Measurements from ENCODE around the gene CCDC92. TPM values are rescaled to one million over a fixed set of nuclear protein-coding genes. Genes with fewer than 3 reads are reported as not detected.

CCDC92 gene
- total and polyA plus RNA-seq, 2 of the 13 experiments (the other 11 are each of a cell fraction or from before 2014, with no cell fraction given) = 5.4 to 14.7 TPM

GRCh38 chr12:123972457-123973401 is at the start of gene CCDC92, which contains the start of gene ZNF664 (continued):
- TF ChIP-seq DMTF1 (CRISPR knock-in tag; IDR thresholded peaks at IDR 0.05) (no peak), PATZ1 (CRISPR knock-in tag; IDR thresholded peaks at IDR 0.05) (peak; percentile 50), ZNF564 (CRISPR knock-in tag; IDR thresholded peaks at IDR 0.05) (no peak), BATF2 (CRISPR knock-in tag; IDR thresholded peaks at IDR 0.05) (no peak), ZNF574 (CRISPR knock-in tag; IDR thresholded peaks at IDR 0.05) (peak; percentile 63), ELF1 (CRISPR knock-in tag; IDR thresholded peaks at IDR 0.05) (no peak), ZNF605 (CRISPR knock-in tag; IDR thresholded peaks at IDR 0.05) (no peak), ZC3H4 (CRISPR knock-in tag; IDR thresholded peaks at IDR 0.05; ENCODE audit: borderline replicate concordance) (no peak), MYC (CRISPR knock-in tag; IDR thresholded peaks at IDR 0.05; ENCODE audit: borderline replicate concordance) (peak; percentile 59; the same call in 1 of the 2 replicates), ZNF292 (CRISPR knock-in tag; IDR thresholded peaks at IDR 0.05; ENCODE audit: borderline replicate concordance, low read depth) (no peak), ZBTB25 (CRISPR knock-in tag; IDR thresholded peaks at IDR 0.05) (no peak), ZNF232 (CRISPR knock-in tag; IDR thresholded peaks at IDR 0.05; ENCODE audit: borderline replicate concordance) (no peak), BCLAF1 (IDR thresholded peaks at IDR 0.05) (no peak), THAP11 (CRISPR knock-in tag; IDR thresholded peaks at IDR 0.05) (peak; percentile 30; the same call in 1 of the 2 replicates)

All from HepG2 (cell line).